Stimulated activated CD8-positive, alpha-beta memory T cell treated with anti-CD3 and anti-CD28 coated beads, Interleukin-15, amount 100 ng/mL, for 4 hours (primary cell): ENCODE measurements around the gene MED25.
A peak's percentile ranks its signal among the peaks of the same experiment; 100 is the strongest.

Experiments
- DNase-seq, 2 donors: peaks; one replicate each; pipeline ENCODE4 v3.0.0-alpha.2; 2020; ENCODE audit warnings: low read depth in 2 of 2

Gene MED25

DNA sequence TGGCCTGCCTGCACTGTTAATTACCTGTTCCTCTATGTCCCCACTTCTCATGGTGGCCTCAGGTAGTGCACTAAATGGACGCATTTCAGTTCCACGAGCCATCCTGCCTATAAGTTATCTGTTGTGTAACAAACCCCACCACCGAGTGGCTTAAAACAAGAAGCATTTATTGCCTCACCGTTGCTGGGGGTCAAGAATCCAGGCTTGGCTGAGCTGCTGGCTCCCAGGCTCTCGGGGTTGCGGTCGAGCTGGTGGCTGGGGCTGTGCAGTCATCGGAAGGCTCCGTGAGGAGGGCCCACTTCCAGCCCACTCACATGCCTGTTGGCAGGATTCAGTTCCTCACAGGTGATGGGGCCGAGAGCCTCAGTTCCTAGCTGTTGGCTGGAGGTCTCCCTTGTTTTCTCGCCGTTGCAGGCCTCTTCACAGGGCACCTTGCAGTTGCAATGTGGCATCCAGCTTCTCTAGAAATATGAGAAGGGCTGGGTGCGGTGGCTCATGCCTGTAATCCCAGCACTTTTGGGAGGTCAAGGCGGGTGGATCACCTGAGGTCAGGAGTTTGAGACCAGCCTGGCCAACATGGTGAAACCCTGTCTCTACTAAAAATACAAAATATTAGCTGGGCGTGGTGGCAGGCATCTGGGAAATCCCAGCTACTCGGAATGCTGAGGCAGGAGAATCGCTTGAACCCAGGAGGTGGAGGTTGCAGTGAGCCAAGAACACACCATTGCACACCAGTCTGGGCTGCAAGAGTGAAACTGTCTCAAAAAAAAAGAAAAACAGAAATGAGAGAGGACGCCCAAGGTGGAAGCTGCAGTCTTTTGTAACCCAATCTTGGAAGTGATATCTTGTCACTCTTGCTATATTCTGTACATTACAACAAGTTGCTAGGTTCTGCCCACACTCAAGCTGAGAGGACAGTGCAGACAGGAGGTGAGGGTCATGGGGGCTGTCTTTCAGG lies 26.3 kb downstream of the MED25 start:
- no peak for DNase-seq

DNA sequence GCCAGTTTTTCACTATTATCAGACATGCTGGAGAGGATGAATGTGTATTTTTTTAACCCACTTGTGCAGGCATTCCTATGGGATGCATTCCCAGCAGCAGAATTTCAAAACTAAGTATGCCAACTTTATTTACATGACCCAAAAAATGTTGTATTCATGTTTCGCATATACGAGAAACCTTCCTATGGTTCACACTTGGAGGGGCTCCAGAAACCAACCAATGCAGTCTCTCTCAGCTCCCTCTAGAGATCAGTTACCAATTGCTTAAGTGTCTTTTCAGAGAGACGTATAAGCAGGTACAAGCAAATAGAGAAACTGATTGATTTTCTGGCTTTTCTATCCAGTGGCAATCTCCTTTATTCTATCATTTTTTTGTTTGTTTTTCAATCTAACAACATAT lies 27.3 kb downstream of the MED25 start:
- DNase-seq: no peak

DNA sequence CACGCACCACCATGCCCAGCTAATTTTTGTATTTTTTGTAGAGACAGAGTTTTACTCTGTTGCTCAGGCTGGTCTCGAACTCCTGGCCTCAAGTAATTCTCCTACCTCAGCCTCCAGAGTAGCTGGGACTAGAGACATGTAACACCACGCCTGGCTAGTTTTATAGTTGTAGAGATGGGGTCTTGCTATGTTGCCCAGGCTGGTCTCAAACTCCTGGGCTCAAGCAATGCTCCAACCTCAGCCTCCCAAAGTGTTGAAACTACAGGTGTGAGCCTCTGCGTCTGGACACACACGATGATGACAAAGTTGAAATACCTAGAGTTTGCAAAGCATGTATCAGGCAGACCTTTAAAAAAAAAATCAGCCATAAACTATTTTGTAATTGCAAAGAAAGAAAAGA lies 28.3 kb downstream of the MED25 start:
- no peak for DNase-seq

DNA sequence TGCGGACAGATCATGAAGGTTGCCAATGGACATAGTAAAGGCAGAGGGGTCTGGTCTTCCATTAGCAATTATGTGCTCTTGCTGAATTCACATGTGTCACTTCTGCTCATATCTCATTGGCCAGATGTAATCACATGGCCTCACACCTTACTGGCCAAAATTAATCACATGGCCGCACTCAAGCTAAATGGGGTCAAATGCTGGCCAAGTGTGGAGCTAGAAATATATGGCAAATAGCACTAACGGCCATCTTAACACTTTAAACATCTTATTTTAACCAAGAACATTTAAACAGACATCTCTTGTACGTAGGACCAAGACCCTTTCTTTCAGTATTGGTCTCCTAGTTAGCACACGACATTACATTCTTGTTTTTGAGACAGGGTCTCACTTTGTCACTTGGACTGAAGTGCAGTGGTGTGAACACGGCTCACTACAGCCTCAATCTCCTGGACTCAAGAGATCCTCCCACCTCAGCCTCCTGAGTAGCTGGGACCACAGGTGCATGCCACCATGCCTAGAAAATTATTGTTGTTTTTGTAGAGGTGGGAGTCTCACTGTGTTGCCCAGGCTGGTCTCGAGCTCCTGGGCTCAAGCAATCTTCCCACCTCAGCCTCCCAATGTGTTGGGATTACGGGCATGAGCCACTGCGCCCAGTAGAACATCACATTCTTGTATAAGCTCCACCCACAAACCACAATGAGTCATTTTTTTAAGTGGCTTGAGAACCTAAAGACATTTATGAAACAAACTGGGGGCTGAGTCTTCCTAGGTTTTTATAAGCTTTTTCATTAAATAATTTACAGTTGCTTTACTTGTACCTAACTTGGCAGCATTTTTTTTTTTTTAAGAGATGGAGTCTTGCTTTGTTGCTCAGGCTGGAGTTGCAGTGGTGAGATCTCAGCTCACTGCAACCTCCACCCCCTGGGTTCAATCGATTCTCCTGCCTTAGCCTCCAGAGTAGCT lies 29.9 kb downstream of the MED25 start:
- DNase-seq: no peak

DNA sequence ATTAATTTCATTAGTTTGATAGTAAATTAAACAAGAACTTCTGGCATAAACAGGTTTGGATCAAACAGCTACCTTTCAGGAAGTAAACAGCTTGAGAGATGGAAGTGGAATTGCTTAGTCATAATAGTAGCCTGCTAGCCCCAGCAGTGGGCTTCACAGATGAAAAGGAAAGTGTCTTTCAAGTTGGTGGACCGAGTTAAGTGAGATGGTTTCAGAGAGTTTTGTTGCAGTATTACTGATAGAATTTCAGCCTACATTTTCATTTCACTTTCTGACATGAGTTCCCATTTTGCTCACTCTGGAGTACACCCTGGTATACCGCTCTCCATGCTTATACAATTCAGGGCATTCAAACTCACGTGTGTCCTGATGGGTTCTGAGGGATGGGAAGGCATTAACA lies 30.8 kb downstream of the MED25 start:
- DNase-seq: no peak

DNA sequence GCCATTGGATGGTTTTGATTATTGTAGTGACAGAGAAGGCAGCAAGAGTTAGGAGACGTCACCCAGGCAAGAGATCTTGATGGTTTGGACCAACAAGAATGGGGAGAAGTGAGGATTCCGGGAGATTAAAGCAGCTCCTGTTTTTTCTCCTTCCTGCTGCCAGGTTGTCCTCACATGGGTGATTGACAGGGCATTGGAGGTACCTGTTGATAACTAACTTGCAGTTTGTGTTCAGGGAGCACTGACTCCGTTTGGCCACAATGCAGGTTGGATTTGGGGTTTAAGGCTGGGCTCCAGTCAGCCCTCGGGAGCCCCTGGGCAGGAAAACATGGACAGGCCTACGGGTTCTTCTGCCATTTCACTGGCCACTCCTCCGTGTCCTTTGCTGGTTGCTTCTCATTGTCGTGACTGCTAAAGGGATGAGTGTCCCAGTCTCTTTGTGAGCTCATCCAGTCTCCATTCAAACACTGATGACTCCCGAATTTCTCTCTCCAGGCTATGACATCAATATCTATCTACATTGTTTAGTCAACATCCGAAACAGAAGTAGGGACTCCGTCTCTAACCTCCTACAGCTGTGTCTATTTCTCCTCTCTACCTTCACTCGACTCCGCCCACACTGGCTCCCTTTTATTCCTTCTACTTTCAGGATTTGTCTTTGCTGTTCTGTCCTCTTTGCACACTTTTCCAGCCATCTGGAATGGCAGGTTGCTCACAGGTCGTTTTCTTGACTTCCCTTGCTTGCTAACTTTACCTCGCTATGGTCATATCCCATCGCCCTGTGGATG lies 31.5 kb downstream of the MED25 start:
- DNase-seq: no peak

DNA sequence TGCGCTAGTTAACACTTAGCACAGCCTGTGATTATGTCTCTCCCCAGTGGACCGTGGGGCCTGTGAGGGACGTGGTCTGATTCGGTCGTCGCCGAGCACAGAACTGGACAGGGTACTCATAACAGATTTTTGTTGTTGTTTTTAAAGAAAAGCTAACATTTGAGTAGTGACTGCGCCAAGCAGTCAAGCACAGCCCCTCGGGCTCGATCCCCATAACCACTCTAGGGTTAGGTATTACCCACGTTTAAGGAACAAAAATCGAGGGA lies 32.1 kb downstream of the MED25 start:
- no peak for DNase-seq

DNA sequence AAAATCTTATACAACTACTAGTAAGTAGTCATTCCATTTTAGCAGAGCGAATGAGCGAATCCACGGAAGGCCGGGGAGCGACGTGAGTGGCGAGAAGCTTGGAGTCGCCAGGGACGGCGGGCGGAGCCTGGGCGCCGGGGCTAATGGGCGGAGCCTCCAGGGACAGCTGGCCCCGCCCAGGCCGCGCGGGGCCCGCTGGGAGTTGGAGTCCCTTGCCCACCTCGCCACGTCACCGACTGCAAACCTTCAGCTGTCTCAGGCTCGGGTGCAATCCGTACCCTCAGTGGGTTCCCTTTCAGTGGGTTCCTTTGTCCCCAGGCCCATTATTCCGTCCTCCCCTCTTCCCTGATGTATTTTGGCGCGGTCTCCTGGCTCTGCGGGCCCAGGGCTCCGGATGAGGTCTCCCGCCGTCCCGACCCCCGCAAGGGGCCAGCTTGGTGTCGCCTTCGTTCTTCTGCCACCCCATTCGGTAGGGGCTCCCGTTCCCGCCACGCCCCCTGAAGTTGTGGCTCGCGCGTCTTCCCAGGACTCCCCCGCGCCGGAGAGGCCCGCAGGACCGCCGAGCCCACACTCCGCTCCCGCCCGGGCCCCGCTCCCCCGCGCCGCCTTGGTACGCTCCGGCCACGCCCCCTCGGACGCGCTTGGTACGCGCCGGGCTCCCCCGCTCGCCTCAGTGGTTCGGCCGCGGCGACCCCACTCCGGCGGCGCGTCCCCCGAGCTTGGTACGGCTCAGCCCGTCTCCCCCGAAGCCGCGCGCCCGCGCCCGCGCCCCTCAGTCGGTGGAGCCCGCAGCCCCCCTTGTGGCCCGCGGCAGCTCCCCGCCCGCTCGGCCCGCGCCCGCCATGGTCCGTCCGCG lies 32.6 kb downstream of the MED25 start, which contains the start of gene PTOV1:
Gene PTOV1, plus strand, starts transcription at position 673 of the 856 bp plus-strand sequence.
- DNase-seq: peak; percentile 66 to 73

DNA sequence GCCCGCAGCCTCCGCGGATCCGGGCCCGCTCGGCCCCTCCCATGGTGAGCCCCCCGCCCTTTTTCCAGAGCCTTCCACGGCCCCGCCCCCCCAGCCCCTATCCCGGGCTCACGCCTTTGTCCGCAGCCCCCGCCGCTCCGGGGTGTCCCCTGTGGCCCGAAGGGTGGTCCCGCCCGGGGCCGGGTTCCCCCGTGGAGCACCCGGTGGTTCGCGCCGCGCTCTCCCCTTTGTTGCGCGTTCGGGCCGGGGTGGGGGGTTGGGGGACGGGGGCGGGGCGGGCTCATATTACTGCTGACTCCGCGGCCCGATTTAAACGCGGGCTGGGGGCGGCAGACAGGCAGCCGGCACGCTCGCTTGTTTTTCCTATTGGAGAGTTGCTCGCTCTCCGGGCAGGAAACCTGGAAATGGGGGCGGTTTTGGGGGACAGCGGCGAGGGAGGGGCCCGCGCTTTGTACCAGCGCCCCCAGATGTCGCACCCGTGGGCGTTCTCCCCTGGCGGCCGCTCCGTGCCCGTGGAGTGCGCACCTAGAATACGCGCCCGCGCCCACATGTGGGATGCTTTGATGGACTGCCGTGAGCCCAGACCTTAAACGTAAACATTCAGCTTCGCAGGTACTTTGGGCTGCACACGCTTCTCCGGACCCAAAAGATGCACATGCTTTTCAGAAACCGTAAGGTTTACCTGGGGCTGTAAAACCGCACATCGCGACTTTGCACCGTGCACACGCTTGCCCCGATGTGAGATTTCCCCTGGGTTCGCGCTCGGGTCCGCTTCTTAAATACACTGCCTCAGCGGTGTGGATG lies 33.6 kb downstream of the MED25 start:
- DNase-seq: no peak

DNA sequence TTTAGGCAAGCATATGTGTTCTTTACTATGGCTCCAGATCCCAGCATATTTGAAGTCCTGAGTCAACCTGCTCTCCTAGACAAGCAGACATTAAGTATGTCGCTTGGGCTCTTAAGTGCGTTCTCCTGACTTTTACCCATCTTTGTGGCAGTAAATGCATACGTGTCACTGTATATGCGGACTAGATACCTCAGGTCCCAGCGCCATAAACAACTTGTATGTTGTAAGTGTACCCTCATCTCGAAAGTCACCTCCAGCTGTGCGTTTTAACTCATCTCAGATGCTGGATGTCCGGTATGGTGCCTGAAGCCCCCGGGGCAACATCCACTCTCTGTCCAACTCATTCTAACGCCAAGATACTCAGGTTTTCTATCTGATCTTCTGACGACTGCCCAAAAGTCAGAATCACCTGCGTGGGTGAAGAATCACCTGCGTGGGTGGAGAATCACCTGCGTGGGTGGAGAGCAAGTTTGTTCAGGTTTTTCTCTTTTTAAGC lies 34.6 kb downstream of the MED25 start:
- no peak for DNase-seq

DNA sequence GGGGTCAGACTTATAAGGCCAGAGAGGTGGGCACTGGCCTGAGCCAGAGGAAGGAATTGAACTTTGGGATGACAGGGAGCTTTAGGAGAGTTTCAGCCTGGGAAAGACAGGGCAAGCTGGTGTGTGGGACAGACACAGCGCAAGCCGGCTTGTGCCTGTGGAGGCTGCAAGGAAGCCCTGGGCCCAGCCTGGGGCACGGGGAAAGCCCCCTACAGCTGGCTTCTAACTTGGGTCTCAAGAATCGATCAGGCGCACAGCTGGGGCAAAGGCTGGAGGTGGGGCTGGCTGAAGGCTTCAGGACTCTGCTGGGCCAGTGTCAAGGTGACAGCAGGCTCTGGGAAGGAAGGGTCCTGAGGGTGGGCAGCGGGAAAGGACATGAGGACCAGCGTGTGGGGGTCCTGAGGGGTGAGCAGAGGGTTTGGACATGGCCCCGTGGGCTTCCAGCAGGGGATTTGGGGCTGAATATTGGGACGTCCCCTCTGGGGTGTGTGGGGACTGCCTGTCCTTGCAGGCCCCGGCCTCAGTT lies 35.8 kb downstream of the MED25 start:
- no peak for DNase-seq

DNA sequence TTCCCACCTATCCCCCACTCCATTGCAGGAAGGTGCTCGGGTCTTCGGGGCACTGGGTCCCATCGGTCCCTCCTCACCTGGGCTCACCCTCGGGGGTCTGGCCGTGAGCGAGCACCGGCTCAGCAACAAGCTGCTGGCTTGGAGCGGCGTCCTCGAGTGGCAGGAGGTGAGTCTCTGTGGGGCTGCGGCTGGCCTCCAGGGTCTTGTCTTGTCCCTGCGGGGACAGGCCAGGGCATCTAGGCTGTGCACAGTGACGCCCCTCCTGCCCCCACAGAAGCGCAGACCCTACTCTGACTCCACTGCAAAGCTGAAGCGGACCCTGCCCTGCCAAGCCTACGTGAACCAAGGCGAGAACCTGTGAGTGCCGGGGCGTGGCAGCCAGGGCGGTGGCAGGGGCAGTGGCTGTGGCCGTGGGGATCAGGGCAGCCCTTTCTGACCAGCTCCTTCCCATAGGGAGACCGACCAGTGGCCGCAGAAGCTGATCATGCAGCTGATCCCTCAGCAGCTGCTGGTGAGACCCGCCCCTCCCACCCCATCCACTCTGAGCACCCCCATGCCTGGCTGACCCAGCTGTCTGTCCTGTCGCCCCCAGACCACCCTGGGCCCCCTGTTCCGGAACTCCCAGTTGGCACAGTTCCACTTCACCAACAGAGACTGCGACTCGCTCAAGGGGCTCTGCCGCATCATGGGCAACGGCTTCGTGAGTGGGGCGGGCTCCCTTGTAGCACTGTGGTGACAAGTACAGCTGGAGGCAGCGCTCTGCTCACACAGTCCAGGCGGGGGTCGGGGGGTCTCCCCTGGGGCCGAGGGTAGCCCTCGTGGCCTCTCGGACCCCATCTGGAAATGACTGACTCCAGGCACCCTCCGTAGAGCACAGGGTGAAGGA lies 36.5 kb downstream of the MED25 start:
- DNase-seq: no peak

DNA sequence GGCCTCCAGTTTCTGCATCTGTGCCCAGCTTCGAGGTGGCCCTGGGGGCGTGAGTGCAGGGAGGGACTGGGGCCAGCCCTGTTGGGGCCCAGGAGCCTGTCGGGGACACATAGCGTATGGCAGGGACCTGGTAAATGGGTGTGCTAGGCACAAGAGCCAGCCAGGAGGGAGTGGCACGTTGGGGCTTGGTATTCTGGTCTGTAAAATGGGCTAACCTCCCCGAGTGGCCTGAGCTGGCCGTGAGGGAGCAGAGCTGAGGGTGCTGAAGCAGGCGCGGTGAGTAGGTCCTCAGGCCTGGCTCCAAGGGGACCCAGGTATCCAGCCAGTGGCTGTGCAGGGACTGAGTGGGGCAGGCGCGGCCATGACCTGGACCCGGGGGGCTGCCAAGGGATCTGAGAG lies 37.2 kb downstream of the MED25 start:
- DNase-seq: no peak

DNA sequence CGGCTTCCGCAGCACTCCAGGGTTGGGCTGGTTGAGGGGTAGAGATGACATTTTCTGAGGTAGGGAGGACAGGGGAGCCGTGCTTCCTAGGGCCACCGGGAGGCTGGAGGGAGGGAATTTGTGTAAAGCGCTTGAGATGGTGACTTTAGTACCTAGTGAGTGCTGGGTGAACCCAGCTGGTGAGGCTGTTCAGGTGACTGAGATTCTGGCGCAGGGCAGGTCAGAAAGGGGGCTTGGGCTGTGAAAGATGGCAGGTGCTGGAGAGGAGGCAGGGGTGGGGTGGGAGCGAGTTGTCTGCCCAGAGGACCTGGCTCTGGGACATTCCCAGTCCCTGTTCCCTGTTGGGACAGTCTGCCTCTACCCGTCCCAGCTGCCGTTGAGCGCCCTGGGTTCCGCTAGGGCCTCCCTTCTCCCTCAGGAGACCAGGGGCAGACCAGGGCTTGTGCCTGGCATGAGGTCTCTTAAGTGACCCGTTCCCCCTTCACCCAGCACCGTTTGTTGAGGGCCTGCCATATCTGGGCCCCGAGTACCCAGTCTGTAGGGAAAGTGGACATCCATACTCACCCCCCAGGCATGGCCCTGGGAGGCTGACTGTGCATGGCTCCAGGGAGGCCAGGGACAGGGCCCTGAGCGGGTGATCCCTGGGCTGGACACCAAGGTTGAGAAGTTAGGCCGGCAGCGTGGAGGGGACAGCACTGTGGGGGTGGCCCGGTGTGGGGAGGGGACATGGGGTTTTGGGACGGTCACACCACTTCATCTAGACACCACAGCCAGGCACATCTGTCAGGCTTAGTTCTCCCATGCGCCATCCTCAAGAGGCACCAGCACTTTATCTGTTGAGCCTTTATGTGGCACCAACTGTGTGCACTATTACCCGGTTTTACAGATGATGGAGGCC lies 37.8 kb downstream of the MED25 start:
- no peak for DNase-seq

DNA sequence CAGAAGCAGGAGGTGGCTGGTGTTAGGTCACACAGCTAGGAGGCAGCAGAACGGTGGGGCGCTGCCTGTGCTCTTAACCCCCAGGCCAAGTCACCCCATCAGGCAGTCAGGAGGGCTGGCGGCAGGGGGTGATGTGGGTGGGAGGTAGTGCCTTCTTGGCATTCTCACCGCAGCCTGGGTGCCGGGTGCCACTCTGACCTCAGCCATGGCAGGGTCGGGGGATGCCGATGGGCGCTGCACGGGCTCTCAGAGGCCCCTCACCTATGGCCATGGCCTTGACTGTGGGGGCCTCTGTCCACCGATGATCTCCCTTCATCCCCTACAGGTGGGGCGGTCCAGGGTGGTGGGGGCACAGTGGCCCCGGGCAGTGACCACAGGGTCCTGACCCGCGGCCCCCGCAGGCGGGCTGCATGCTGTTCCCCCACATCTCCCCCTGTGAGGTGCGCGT lies 38.5 kb downstream of the MED25 start:
- DNase-seq: no peak

DNA sequence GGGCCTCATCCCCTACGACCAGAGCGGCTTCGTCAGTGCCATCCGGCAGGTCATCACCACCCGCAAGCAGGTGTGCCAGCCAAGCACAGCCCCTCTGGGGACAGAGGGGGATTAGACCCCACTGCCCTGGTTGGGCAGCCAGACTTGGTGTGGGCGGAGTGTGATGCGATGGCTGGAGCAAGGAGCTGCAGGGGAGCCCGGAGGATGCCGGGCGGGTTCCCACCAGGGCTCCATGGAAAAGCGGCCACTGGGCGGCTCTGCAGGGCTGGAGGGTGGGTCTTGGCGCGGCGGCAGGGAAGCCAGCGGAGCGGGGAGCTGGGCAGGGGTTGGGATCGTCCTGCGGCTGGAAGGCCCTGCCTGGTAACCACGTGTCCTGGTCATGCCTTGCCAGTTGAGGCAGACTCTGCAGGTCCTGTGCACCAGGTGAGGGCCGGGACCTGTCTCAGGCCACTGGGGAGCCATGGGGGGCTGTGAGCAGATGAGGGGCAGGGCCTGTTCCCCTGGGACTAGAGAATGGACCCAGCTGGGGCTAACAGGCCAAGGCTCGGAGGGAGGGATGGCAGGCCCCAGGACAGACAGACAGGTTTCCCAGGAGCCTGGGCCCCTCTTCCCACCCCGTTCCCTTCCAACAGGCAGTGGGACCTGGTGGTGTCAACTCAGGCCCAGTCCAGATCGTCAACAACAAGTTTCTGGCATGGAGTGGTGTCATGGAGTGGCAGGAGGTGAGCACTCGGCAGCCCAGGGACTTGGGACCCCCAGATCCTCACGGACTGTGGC lies 39.2 kb downstream of the MED25 start:
- no peak for DNase-seq

DNA sequence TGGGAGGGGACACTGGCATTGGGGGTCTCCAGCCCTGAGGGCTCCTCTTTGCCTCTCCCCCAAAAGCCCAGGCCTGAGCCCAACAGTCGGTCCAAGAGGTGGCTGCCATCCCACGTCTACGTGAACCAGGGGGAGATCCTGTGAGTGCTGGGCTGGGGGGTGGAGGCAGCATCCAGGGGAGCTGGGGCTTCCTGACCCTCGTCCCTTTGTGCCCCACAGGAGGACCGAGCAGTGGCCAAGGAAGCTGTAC lies 39.7 kb downstream of the MED25 start:
- no peak for DNase-seq
